Left ventricle myocardium inferior (tissue), 1 donor: ENCODE measurements around the gene PRR3. TPM values are rescaled to one million over a fixed set of nuclear protein-coding genes. Genes with fewer than 3 reads are reported as not detected.

Experiments used
- DNase-seq: peaks from one replicate; pipeline ENCODE4 v3.0.0-alpha.2; 2020
- H3K27ac ChIP-seq: fragments of 200-600 bp; replicated peaks from 2 replicates; pipeline ENCODE4 v1.8.0; 2021
- H3K27me3 ChIP-seq: fragments of 200-600 bp; 2 replicates; pipeline ENCODE4 v1.8.0; 2021; ENCODE audit warnings: low read depth
- H3K36me3 ChIP-seq: fragments of 200-600 bp; 2 replicates; pipeline ENCODE4 v1.8.0; 2021
- H3K4me1 ChIP-seq: fragments of 200-600 bp; 2 replicates; pipeline ENCODE4 v1.8.0; 2021
- H3K4me3 ChIP-seq: fragments of 200-600 bp; 2 replicates; pipeline ENCODE4 v1.8.0; 2021; ENCODE audit warnings: mild to moderate bottlenecking, moderate library complexity
- H3K9me3 ChIP-seq: fragments of 200-600 bp; replicated peaks from 2 replicates; pipeline ENCODE4 v1.8.0; 2021
- intact Hi-C: fragments of 100-400 bp; cut with micrococcal nuclease; formaldehyde crosslinking; loops from one replicate; pipeline ENCODE4 v1.11.0; 2022
- total RNA-seq: library from RNA; stranded (reverse); fragmentation: NEBNext Ultra II Directional; extraction: Animal tissue kit (Norgen Biotek cat#: 25700); gene quantifications from one replicate; pipeline ENCODE4 v1.2.1, GENCODE V29; 2021
- TF ChIP-seq, protein P1 (sequence below): fragments of 200-600 bp; IDR thresholded peaks from 2 replicates; pipeline ENCODE4 v1.8.0; 2021; ENCODE audit warnings: antibody characterized with exemption, mild to moderate bottlenecking, borderline replicate concordance
- donor health status: DM: no; HTN: yes; CAD: no; lungs with severe emphysema.

The PRR3 gene
- total RNA-seq, 1 donor from 2014 or later = 2.0 TPM

- Histone ChIP-seq H3K4me1 (peaks cover 17% of the 10 kb centered on the region), H3K4me3 (no peak overlapping the region), H3K9me3 (no peaks in the 10 kb centered on the region), H3K36me3 (no peaks in the 10 kb centered on the region), H3K27ac (no peak overlapping the region), H3K27me3 (no peaks in the 10 kb centered on the region)
- intact Hi-C loops = no loop called here
- TF ChIP-seq, protein P1, sequence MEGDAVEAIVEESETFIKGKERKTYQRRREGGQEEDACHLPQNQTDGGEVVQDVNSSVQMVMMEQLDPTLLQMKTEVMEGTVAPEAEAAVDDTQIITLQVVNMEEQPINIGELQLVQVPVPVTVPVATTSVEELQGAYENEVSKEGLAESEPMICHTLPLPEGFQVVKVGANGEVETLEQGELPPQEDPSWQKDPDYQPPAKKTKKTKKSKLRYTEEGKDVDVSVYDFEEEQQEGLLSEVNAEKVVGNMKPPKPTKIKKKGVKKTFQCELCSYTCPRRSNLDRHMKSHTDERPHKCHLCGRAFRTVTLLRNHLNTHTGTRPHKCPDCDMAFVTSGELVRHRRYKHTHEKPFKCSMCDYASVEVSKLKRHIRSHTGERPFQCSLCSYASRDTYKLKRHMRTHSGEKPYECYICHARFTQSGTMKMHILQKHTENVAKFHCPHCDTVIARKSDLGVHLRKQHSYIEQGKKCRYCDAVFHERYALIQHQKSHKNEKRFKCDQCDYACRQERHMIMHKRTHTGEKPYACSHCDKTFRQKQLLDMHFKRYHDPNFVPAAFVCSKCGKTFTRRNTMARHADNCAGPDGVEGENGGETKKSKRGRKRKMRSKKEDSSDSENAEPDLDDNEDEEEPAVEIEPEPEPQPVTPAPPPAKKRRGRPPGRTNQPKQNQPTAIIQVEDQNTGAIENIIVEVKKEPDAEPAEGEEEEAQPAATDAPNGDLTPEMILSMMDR = no peak
- no peak for DNase-seq
Observed at GRCh38 chr6:30537931-30538330, 19.2 kb upstream of the PRR3 start.

GRCh38 chr6:30541515-30542403 lies 15.3 kb upstream of the PRR3 start:
- DNase-seq = peak; percentile 69
- Histone ChIP-seq H3K27me3 (no peaks in the 10 kb centered on the region), H3K9me3 (no peaks in the 10 kb centered on the region), H3K4me1 (peaks cover 28% of the 10 kb centered on the region), H3K4me3 (peak overlapping the region; percentile 63), H3K36me3 (peaks cover 15% of the 10 kb centered on the region), H3K27ac (peak overlapping the region; percentile 81)
- intact Hi-C loops = no loop called here
- TF ChIP-seq, protein P1 = peak; percentile 99

DNA sequence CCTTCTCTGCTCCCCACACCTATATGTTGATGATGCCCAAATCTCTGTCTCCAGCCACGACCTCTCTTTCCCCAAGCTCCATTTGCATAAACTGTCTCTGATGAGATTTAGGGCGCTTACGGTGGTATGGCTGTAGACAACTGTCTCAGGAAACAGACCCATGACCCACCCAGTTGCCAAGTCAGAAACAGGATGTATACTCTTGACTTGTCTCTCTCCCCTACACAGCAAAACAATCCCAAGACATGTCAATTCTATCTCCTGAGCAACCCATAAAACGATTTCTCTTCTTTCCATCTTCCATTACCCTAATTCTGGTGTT lies 14.7 kb upstream of the PRR3 start:
- Histone ChIP-seq H3K27ac (peak overlapping the region; percentile 81), H3K4me1 (peaks cover 28% of the 10 kb centered on the region), H3K36me3 (peaks cover 21% of the 10 kb centered on the region), H3K27me3 (no peaks in the 10 kb centered on the region), H3K4me3 (peak overlapping the region; percentile 63), H3K9me3 (no peaks in the 10 kb centered on the region)
- intact Hi-C loops = no loop called here
- DNase-seq = no peak
- TF ChIP-seq, protein P1 = no peak

- no peak overlapping the region for H3K4me3 ChIP-seq
- H3K27ac ChIP-seq = peak overlapping the region; percentile 81
- H3K36me3 ChIP-seq = peaks cover 26% of the 10 kb centered on the region
- no peak for DNase-seq
- H3K9me3 ChIP-seq = no peaks in the 10 kb centered on the region
- TF ChIP-seq, protein P1 = no peak
- intact Hi-C loops = no loop called here
- no peaks in the 10 kb centered on the region for H3K27me3 ChIP-seq
- H3K4me1 ChIP-seq = peaks cover 28% of the 10 kb centered on the region
Observed at GRCh38 chr6:30542915-30543314, 14.2 kb upstream of the PRR3 start.

GRCh38 chr6:30543821-30544220 lies 13.3 kb upstream of the PRR3 start:
- H3K36me3 ChIP-seq = peaks cover 35% of the 10 kb centered on the region
- H3K9me3 ChIP-seq = no peaks in the 10 kb centered on the region
- TF ChIP-seq, protein P1 = no peak
- H3K4me3 ChIP-seq = no peak overlapping the region
- H3K27me3 ChIP-seq = no peaks in the 10 kb centered on the region
- H3K27ac ChIP-seq = peak overlapping the region; percentile 21
- intact Hi-C loops = loop anchor here (2.0 kb wide), 1 partner anchor 61 kb away; no protein-coding TSS in a partner anchor
- DNase-seq = no peak
- H3K4me1 ChIP-seq = peaks cover 28% of the 10 kb centered on the region
